ENCODE data around the gene KLF7. TPM values are rescaled to one million over a fixed set of nuclear protein-coding genes. Genes with fewer than 3 reads are reported as not detected.

The KLF7 gene
- total RNA-seq, 1 donor = 31.1 TPM

GRCh38 chr2:207122651-207123334 lies 43.0 kb downstream of the KLF7 start:
- H3K4me1 ChIP-seq (ENCODE audit: insufficient read depth, low read length) = peaks cover 29% of the 10 kb centered on the region
- TF ChIP-seq CTCF (IDR thresholded peaks at IDR 0.05; ENCODE audit: extremely low read depth, low read depth, low read length) = no peak
- peak; percentile 68 for DNase-seq (ENCODE audit: insufficient read length, low spot score, missing footprints)
- H3K9me3 ChIP-seq (ENCODE audit: low read depth, low read length) = no peaks in the 10 kb centered on the region
- no peak overlapping the region for H2AFZ ChIP-seq (ENCODE audit: low read length)
- H3K36me3 ChIP-seq (ENCODE audit: insufficient read depth, low read length) = peaks cover 28% of the 10 kb centered on the region
- peaks cover 98% of the 10 kb centered on the region for H3K79me2 ChIP-seq (ENCODE audit: insufficient read depth, low read length)
- H4K20me1 ChIP-seq (ENCODE audit: insufficient read depth, low read length) = peaks cover 77% of the 10 kb centered on the region
- no peak overlapping the region for H3K4me3 ChIP-seq (ENCODE audit: insufficient read depth, low read length)
- H3K27ac ChIP-seq (ENCODE audit: low read depth, low read length) = peak overlapping the region; percentile 21
- no peaks in the 10 kb centered on the region for H3K27me3 ChIP-seq (ENCODE audit: insufficient read depth, low read length)
- peak overlapping the region; percentile 35 for H3K4me2 ChIP-seq (ENCODE audit: insufficient read depth, low read length)

GRCh38 chr2:207121784-207122183 lies 44.0 kb downstream of the KLF7 start:
- H3K4me2 ChIP-seq (ENCODE audit: insufficient read depth, low read length) = peak overlapping the region; percentile 35
- peaks cover 29% of the 10 kb centered on the region for H3K4me1 ChIP-seq (ENCODE audit: insufficient read depth, low read length)
- H4K20me1 ChIP-seq (ENCODE audit: insufficient read depth, low read length) = peaks cover 81% of the 10 kb centered on the region

GRCh38 chr2:207119048-207119447 lies 46.7 kb downstream of the KLF7 start:
- H3K4me3 ChIP-seq (ENCODE audit: insufficient read depth, low read length) = no peak overlapping the region
- no peak overlapping the region for H2AFZ ChIP-seq (ENCODE audit: low read length)
- peaks cover 29% of the 10 kb centered on the region for H3K4me1 ChIP-seq (ENCODE audit: insufficient read depth, low read length)
- H3K27me3 ChIP-seq (ENCODE audit: insufficient read depth, low read length) = no peaks in the 10 kb centered on the region
- no peak for DNase-seq (ENCODE audit: insufficient read length, low spot score, missing footprints)
- H3K79me2 ChIP-seq (ENCODE audit: insufficient read depth, low read length) = peaks cover 99% of the 10 kb centered on the region
- H3K4me2 ChIP-seq (ENCODE audit: insufficient read depth, low read length) = no peak overlapping the region
- peaks cover 43% of the 10 kb centered on the region for H3K36me3 ChIP-seq (ENCODE audit: insufficient read depth, low read length)
- H3K27ac ChIP-seq (ENCODE audit: low read depth, low read length) = no peak overlapping the region
- TF ChIP-seq CTCF (IDR thresholded peaks at IDR 0.05; ENCODE audit: extremely low read depth, low read depth, low read length) = no peak
- H4K20me1 ChIP-seq (ENCODE audit: insufficient read depth, low read length) = peaks cover 80% of the 10 kb centered on the region
- no peaks in the 10 kb centered on the region for H3K9me3 ChIP-seq (ENCODE audit: low read depth, low read length)

More at GRCh38 chr2:207121784-207122183, 44.0 kb downstream of the KLF7 start:
- Histone ChIP-seq H3K36me3 (ENCODE audit: insufficient read depth, low read length) (peaks cover 34% of the 10 kb centered on the region), H3K9me3 (ENCODE audit: low read depth, low read length) (no peaks in the 10 kb centered on the region), H3K4me3 (ENCODE audit: insufficient read depth, low read length) (peak overlapping the region; percentile 15), H3K27ac (ENCODE audit: low read depth, low read length) (peak overlapping the region; percentile 21), H3K79me2 (ENCODE audit: insufficient read depth, low read length) (peaks cover 99% of the 10 kb centered on the region), H2AFZ (ENCODE audit: low read length) (no peak overlapping the region), H3K27me3 (ENCODE audit: insufficient read depth, low read length) (no peaks in the 10 kb centered on the region)
- peak; percentile 85 for DNase-seq (ENCODE audit: insufficient read length, low spot score, missing footprints)
- no peak for TF ChIP-seq CTCF (IDR thresholded peaks at IDR 0.05; ENCODE audit: extremely low read depth, low read depth, low read length)

- Histone ChIP-seq H3K4me2 (ENCODE audit: insufficient read depth, low read length) (no peak overlapping the region), H3K36me3 (ENCODE audit: insufficient read depth, low read length) (peaks cover 34% of the 10 kb centered on the region), H3K27me3 (ENCODE audit: insufficient read depth, low read length) (no peaks in the 10 kb centered on the region), H3K79me2 (ENCODE audit: insufficient read depth, low read length) (peaks cover 98% of the 10 kb centered on the region), H3K4me1 (ENCODE audit: insufficient read depth, low read length) (peaks cover 18% of the 10 kb centered on the region), H2AFZ (ENCODE audit: low read length) (no peak overlapping the region), H4K20me1 (ENCODE audit: insufficient read depth, low read length) (peaks cover 69% of the 10 kb centered on the region), H3K27ac (ENCODE audit: low read depth, low read length) (no peak overlapping the region), H3K9me3 (ENCODE audit: low read depth, low read length) (no peaks in the 10 kb centered on the region), H3K4me3 (ENCODE audit: insufficient read depth, low read length) (no peak overlapping the region)
- no peak for DNase-seq (ENCODE audit: insufficient read length, low spot score, missing footprints)
- TF ChIP-seq CTCF (IDR thresholded peaks at IDR 0.05; ENCODE audit: extremely low read depth, low read depth, low read length) = no peak
Measured at GRCh38 chr2:207117668-207118067, 48.1 kb downstream of the KLF7 start.

Data from osteoblast (primary cell).